ENCODE measurements around the gene GHRH. TPM values are rescaled to one million over a fixed set of nuclear protein-coding genes. Genes with fewer than 3 reads are reported as not detected.

The GHRH gene
- total and polyA plus RNA-seq, 2 of the 4 experiments (the other 2 are of a cell fraction): not detected

- intact Hi-C loops (cut with micrococcal nuclease): no loop called here
- WGBS, 2 experiments (ENCODE audit: extremely low coverage in 2 of 2, insufficient read length in 1 of 2): 11% methylated on average over 9 of the region's 15 CpGs; no CpG with 5 or more reads in 1 of the 2 experiments
- Histone ChIP-seq H2BK20ac (ENCODE audit: low read depth, low read length) (0 out of 2 replicates have a peak overlapping the region, but pooled peaks have one; percentile 18), H3K56ac (ENCODE audit: extremely low read depth, insufficient read depth, low read length) (no peak overlapping the region), H3K27me3 (ENCODE audit: control insufficient read depth, insufficient read depth, low read length) (no peaks in the 10 kb centered on the region), H3K14ac (replicated peaks; ENCODE audit: low read depth, low read length) (peak overlapping the region; percentile 80; the same call in 1 of the 2 replicates), H3K23ac (ENCODE audit: low read depth, low read length) (0 out of 2 replicates have a peak overlapping the region, but pooled peaks have one; percentile 50), H3K9me3 (ENCODE audit: control insufficient read depth, insufficient read depth, low read length) (no peaks in the 10 kb centered on the region), H4K8ac (ENCODE audit: low read depth in 2 of 2, low read length in 2 of 2) (peak overlapping the region; percentile 18 to 44; a peak in 1 of 4 replicates), H2BK120ac (ENCODE audit: low read depth, low read length) (peak overlapping the region; percentile 3; the same call in 1 of the 2 replicates), H3K9me1 (ENCODE audit: insufficient read depth, low read length) (no peaks in the 10 kb centered on the region), H2AK9ac (replicated peaks; ENCODE audit: low read depth, low read length, poor library complexity) (peak overlapping the region; percentile 77), H2BK5ac (ENCODE audit: low read depth, low read length, poor library complexity, severe bottlenecking) (no peak overlapping the region), H3K4me2 (ENCODE audit: low read depth, low read length) (peak overlapping the region; percentile 19; the same call in 1 of the 2 replicates), H3K79me1 (ENCODE audit: low read depth in 1 of 2, low read length in 2 of 2) (no peaks in the 10 kb centered on the region), H3K27ac (ENCODE audit: insufficient read depth, low read length) (peak overlapping the region; percentile 76; the same call in 1 of the 2 replicates), H2AK5ac (ENCODE audit: low read depth, low read length) (peak overlapping the region; percentile 44), H3K9ac (ENCODE audit: low read depth, low read length) (peak overlapping the region; percentile 29), H3K4me1 (ENCODE audit: control insufficient read depth, insufficient read depth, low read length) (peaks cover 5% of the 10 kb centered on the region), H3K18ac (ENCODE audit: low read depth, low read length) (peak overlapping the region; percentile 22), H2BK15ac (ENCODE audit: low read depth, low read length) (0 out of 3 replicates have a peak overlapping the region, but pooled peaks have one; percentile 10), H3K36me3 (ENCODE audit: control insufficient read depth, insufficient read depth, low read length) (no peaks in the 10 kb centered on the region), H3K4ac (ENCODE audit: low read depth, low read length) (peak overlapping the region; percentile 52; the same call in 1 of the 2 replicates), H3K4me3 (ENCODE audit: insufficient read depth, low read depth, low read length) (no peak overlapping the region), H4K91ac (ENCODE audit: insufficient read depth, low read depth, low read length) (no peak overlapping the region), H4K20me1 (ENCODE audit: insufficient read depth, low read length) (no peaks in the 10 kb centered on the region; the same call in 1 of the 2 replicates), H2AFZ (replicated peaks; ENCODE audit: low read length, poor library complexity) (peak overlapping the region; percentile 78), H4K5ac (ENCODE audit: low read depth, low read length) (no peak overlapping the region; the same call in 1 of the 2 replicates)
- dilution Hi-C loops (cut with HindIII; ENCODE audit: low sequenced_read_pairs, unreplicated experiment): no loop called here
- TF ChIP-seq RAD21 (IDR thresholded peaks at IDR 0.05; ENCODE audit: low read length) (peak; percentile 73), MXI1 (IDR thresholded peaks at IDR 0.05; ENCODE audit: borderline replicate concordance, low read depth, low read length) (peak; percentile 75; the same call in 1 of the 2 replicates), ELK1 (IDR thresholded peaks at IDR 0.05; ENCODE audit: borderline replicate concordance, low read depth, low read length) (no peak), SMC3 (IDR thresholded peaks at IDR 0.05; ENCODE audit: low read depth, low read length) (peak; percentile 40; the same call in 1 of the 2 replicates), USF2 (IDR thresholded peaks at IDR 0.05; ENCODE audit: low read depth, low read length) (no peak), BHLHE40 (IDR thresholded peaks at IDR 0.05; ENCODE audit: low read depth, low read length) (peak; percentile 42), CTCF (conservative IDR thresholded peaks at IDR 0.05; ENCODE audit: low read depth, low read length) (peak; percentile 62), NFE2L2 (IDR thresholded peaks at IDR 0.05; ENCODE audit: low read depth, low read length) (no peak), MAFK (IDR thresholded peaks at IDR 0.05; ENCODE audit: low read depth, low read length) (no peak)
- in situ Hi-C loops (cut with MboI; ENCODE audit: low sequenced_read_pairs): no loop called here
- BruUV-seq (replicated peaks): no TSS peak
- ChIA-PET POLR2A (ENCODE audit: unreplicated experiment) (no interaction called here), CTCF (interaction anchor here (0.9 to 1.6 kb wide), 5 partner anchors 8 to 257 kb away, joined by 3 to 6 read pairs (median 5); no protein-coding TSS in a partner anchor)
- DNase-seq (peak; percentile 94), ATAC-seq (ENCODE audit: low read depth) (peak; percentile 95)
These were observed 15.1 kb upstream of the GHRH start for GRCh38 chr20:37276494-37277252.

Data from IMR-90 (cell line).